WTC11 (cell line): ENCODE results near the gene RBM18.

Source experiments
- CREB1 ChIP-seq: sonication (generic); formaldehyde crosslinking; IDR thresholded peaks from 2 replicates; pipeline ENCODE4 v1.8.0; 2023; ENCODE audit warnings: mild to moderate bottlenecking, missing genetic modification reagents
- CTCF ChIP-seq: fragments of 200-600 bp; IDR thresholded peaks from 2 replicates; pipeline ENCODE4 v1.8.0; 2022; ENCODE audit warnings: antibody characterized with exemption
- NFE2L1 ChIP-seq: sonication (generic); formaldehyde crosslinking; IDR thresholded peaks from 2 replicates; pipeline ENCODE4 v1.8.1; 2023; ENCODE audit warnings: missing genetic modification reagents
- TF ChIP-seq, protein P1 (sequence below): sonication (generic); formaldehyde crosslinking; IDR thresholded peaks from 2 replicates; pipeline ENCODE4 v1.8.1; 2023; ENCODE audit warnings: mild to moderate bottlenecking, missing genetic modification reagents, borderline replicate concordance

DNA sequence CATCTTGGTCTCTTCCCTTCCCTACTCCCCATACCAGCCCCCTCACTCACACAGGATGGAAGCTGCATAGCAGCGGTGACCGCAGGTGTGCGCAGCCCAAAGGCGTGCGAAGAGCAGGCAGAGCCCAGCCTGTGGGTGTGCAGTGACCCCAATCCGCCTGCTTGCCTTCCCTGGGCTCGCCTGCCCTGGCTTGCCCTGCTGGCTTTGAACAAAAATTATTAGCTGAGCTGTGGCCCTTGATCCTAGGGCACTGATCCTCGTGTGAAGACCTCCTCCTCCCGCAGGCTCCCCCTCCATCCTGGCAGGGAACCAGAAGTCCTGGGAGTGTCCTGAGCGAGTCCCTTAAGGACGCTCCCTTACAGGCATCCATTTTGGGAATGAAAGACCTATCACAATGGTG lies 73.1 kb downstream of the RBM18 start:
- TF ChIP-seq CREB1, result no peak
- TF ChIP-seq CTCF, result no peak
- no peak for TF ChIP-seq NFE2L1 (CRISPR knock-in tag)
- TF ChIP-seq, protein P1, sequence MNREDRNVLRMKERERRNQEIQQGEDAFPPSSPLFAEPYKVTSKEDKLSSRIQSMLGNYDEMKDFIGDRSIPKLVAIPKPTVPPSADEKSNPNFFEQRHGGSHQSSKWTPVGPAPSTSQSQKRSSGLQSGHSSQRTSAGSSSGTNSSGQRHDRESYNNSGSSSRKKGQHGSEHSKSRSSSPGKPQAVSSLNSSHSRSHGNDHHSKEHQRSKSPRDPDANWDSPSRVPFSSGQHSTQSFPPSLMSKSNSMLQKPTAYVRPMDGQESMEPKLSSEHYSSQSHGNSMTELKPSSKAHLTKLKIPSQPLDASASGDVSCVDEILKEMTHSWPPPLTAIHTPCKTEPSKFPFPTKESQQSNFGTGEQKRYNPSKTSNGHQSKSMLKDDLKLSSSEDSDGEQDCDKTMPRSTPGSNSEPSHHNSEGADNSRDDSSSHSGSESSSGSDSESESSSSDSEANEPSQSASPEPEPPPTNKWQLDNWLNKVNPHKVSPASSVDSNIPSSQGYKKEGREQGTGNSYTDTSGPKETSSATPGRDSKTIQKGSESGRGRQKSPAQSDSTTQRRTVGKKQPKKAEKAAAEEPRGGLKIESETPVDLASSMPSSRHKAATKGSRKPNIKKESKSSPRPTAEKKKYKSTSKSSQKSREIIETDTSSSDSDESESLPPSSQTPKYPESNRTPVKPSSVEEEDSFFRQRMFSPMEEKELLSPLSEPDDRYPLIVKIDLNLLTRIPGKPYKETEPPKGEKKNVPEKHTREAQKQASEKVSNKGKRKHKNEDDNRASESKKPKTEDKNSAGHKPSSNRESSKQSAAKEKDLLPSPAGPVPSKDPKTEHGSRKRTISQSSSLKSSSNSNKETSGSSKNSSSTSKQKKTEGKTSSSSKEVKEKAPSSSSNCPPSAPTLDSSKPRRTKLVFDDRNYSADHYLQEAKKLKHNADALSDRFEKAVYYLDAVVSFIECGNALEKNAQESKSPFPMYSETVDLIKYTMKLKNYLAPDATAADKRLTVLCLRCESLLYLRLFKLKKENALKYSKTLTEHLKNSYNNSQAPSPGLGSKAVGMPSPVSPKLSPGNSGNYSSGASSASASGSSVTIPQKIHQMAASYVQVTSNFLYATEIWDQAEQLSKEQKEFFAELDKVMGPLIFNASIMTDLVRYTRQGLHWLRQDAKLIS (CRISPR knock-in tag), result no peak
